Spleen (tissue), 11 donors: ENCODE measurements around the gene OR2V2. TPM values are rescaled to one million over a fixed set of nuclear protein-coding genes. Genes with fewer than 3 reads are reported as not detected.

ENCODE experiments used
- DNase-seq: peaks from one replicate; pipeline ENCODE4 v3.0.0-alpha.2; 2020
- H3K27ac ChIP-seq, 8 donors: fragments of 200-600 bp; sonication (generic) in 7 of 8; 1 replicate in 4 of 8; 2 replicates in 4 of 8; pipeline versions ENCODE4 v1.5.0 to v1.8.0; 2016 to 2021; ENCODE audit warnings: inconsistent platforms in 4 of 8, mild to moderate bottlenecking in 4 of 8, moderate library complexity in 1 of 8
- H3K27me3 ChIP-seq, 7 donors: fragments of 200-600 bp; sonication (generic) in 6 of 7; replicated peaks in 1 of 7; 1 replicate in 4 of 7; 2 replicates in 3 of 7; pipeline versions ENCODE4 v1.5.0 to v1.8.0; 2016 to 2021; ENCODE audit warnings: inconsistent platforms in 3 of 7, mild to moderate bottlenecking in 1 of 7
- H3K36me3 ChIP-seq, 6 donors: fragments of 200-600 bp; sonication (generic) in 5 of 6; 1 replicate in 4 of 6; 2 replicates in 2 of 6; pipeline versions ENCODE4 v1.5.0 to v1.8.0; 2016 to 2021; ENCODE audit warnings: inconsistent platforms in 2 of 6
- H3K4me1 ChIP-seq, 6 donors: fragments of 200-600 bp; sonication (generic) in 5 of 6; 1 replicate in 3 of 6; 2 replicates in 3 of 6; pipeline versions ENCODE4 v1.5.0 to v1.8.0; 2016 to 2021; ENCODE audit warnings: inconsistent platforms in 3 of 6
- H3K4me3 ChIP-seq, 8 donors: fragments of 200-600 bp; sonication (generic) in 7 of 8; 1 replicate in 4 of 8; 2 replicates in 4 of 8; pipeline versions ENCODE4 v1.5.0 to v1.8.0; 2016 to 2021; ENCODE audit warnings: inconsistent platforms in 4 of 8, mild to moderate bottlenecking in 4 of 8, moderate library complexity in 2 of 8
- H3K9me3 ChIP-seq, 8 donors: fragments of 200-600 bp; sonication (generic) in 7 of 8; 1 replicate in 4 of 8; 2 replicates in 4 of 8; pipeline versions ENCODE4 v1.5.0 to v1.8.0; 2016 to 2021; ENCODE audit warnings: inconsistent platforms in 4 of 8
- POLR2A ChIP-seq, 3 donors: fragments of 450-650 bp; IDR thresholded peaks; one replicate each; pipeline ENCODE4 v1.5.1; 2017; ENCODE audit warnings: antibody characterized with exemption in 3 of 3, mild to moderate bottlenecking in 1 of 3
- POLR2AphosphoS5 ChIP-seq, 3 donors: sonication (generic); formaldehyde crosslinking; IDR thresholded peaks; one replicate each; pipeline ENCODE4 v1.5.1; 2017; ENCODE audit warnings: antibody characterized with exemption in 3 of 3
- WGBS, 5 donors: extraction: QIAGEN DNeasy Blood & Tissue Kit in 3 of 5; methylation state at CpG; one replicate each; pipeline versions ENCODE4 v1.1.5 to v1.1.7; 2013 to 2018; 5-methylcytosine and 5-hydroxymethylcytosine counted together
- intact Hi-C: fragments of 100-400 bp; cut with DNase I; formaldehyde crosslinking; loops from one replicate; pipeline ENCODE4 v1.15.0; 2023; ENCODE audit warnings: low total_unique reads
- polyA plus RNA-seq, 3 donors: library from polyadenylated mRNA; stranded (reverse); fragments of 200-250 nt; gene quantifications; one replicate each; pipeline ENCODE4 v1.2.1, GENCODE V29; 2013
- total RNA-seq, 7 donors: library from RNA; depleted of rRNA in 3 of 7; stranded (reverse); fragments of >200 nt in 3 of 7; fragmentation: NEBNext Ultra II Directional in 4 of 7; extraction: Animal tissue kit (Norgen Biotek cat#: 25700) in 4 of 7; gene quantifications; one replicate each; pipeline versions ENCODE4 v1.1.0 to v1.2.1, GENCODE V29; 2016 to 2021
- TF ChIP-seq, protein P1 (sequence below), 11 experiments: fragments of 200-600 bp in 7 of 11; fragments of 450-650 bp in 4 of 11; sonication (generic) in 4 of 11; IDR thresholded peaks in 8 of 11; conservative IDR thresholded peaks in 3 of 11; 1 replicate in 7 of 11; 2 replicates in 4 of 11; pipeline versions ENCODE4 v1.4.0 to v1.8.0; 2016 to 2021; ENCODE audit warnings: antibody characterized with exemption in 11 of 11, inconsistent platforms in 4 of 11, mild to moderate bottlenecking in 1 of 11
- donor health status: healthy with polysubstance abuse.
- donor health status: DM: no; HTN: no; CAD: no; lungs with moderate emphysema.
- donor health status: DM: no; HTN: no; CAD: no.
- donor health status: Bipolar disorder and iron deficiency.
- donor health status: healthy.
- donor health status: DM: no; HTN: no; CAD: no.
- donor health status: DM: yes; HTN: yes; CAD: no.

The OR2V2 gene
- total and polyA plus RNA-seq, 10 donors = not detected

- peak; percentile 71 for DNase-seq
- intact Hi-C loops = loop anchor here (5.0 kb wide), 1 partner anchor 48 kb away; the partner anchor contains the start of gene RACK1
- Histone ChIP-seq H3K36me3 (no peaks in the 10 kb centered on the region), H3K27ac (no peak overlapping the region), H3K9me3 (no peaks in the 10 kb centered on the region), H3K27me3 (no peaks in the 10 kb centered on the region), H3K4me3 (no peak overlapping the region), H3K4me1 (peaks cover 3 to 41% (median 19%) of the 10 kb centered on the region in 6 donors)
- TF ChIP-seq POLR2A (IDR thresholded peaks at IDR 0.05) = no peak
- TF ChIP-seq, protein P1, sequence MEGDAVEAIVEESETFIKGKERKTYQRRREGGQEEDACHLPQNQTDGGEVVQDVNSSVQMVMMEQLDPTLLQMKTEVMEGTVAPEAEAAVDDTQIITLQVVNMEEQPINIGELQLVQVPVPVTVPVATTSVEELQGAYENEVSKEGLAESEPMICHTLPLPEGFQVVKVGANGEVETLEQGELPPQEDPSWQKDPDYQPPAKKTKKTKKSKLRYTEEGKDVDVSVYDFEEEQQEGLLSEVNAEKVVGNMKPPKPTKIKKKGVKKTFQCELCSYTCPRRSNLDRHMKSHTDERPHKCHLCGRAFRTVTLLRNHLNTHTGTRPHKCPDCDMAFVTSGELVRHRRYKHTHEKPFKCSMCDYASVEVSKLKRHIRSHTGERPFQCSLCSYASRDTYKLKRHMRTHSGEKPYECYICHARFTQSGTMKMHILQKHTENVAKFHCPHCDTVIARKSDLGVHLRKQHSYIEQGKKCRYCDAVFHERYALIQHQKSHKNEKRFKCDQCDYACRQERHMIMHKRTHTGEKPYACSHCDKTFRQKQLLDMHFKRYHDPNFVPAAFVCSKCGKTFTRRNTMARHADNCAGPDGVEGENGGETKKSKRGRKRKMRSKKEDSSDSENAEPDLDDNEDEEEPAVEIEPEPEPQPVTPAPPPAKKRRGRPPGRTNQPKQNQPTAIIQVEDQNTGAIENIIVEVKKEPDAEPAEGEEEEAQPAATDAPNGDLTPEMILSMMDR (IDR thresholded peaks at IDR 0.05 in 8 of 11, conservative IDR thresholded peaks at IDR 0.05 in 3 of 11) = no peak
- TF ChIP-seq POLR2AphosphoS5 (IDR thresholded peaks at IDR 0.05) = no peak
- 80 to 85% (median 82%) methylated on average over 21 of the region's 21 CpGs for WGBS, 5 donors
Measured at GRCh38 chr5:181194489-181195248, 47.3 kb downstream of the OR2V2 start.

DNA sequence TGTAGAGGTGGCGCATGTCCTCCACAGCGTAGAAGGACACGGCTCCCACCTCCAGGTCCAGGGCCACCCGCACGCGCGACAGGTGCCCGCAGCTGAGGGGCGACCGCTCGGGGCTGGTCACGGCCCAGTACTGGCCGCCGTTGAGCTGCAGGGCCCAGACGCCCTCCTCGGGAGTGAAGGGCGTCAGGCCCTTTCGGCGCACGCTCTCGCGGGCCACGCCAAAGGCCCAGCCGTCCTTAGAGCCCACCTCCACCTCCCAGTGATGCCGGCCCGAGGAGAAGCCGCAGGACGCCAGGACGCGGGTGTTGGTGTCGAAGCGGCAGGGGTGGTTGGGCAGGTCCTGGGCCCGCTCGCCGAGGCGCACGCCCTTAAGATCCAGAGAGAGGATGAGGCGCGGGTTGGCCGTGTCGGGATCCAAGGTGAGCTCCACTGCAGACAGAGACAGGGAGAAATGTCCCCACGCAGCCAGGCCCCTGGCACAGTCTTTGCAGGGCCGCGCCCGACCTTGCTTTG is 47.9 kb downstream of the OR2V2 start:
- 85 to 91% (median 88%) methylated on average over 19 to 45 of the region's 45 CpGs for WGBS, 5 donors
- intact Hi-C loops = no loop called here

GRCh38 chr5:181197326-181197951 is 50.1 kb downstream of the OR2V2 start:
- WGBS, 5 donors = 76 to 86% (median 80%) methylated on average over 8 of the region's 8 CpGs
- Histone ChIP-seq H3K27me3 (no peaks in the 10 kb centered on the region), H3K36me3 (no peaks in the 10 kb centered on the region), H3K27ac (no peak overlapping the region), H3K4me1 (peaks cover under 1 to 18% (median 7%) of the 10 kb centered on the region in 6 donors), H3K9me3 (no peaks in the 10 kb centered on the region), H3K4me3 (no peak overlapping the region)
- TF ChIP-seq, protein P1 (IDR thresholded peaks at IDR 0.05 in 8 of 11, conservative IDR thresholded peaks at IDR 0.05 in 3 of 11) = no peak
- TF ChIP-seq POLR2AphosphoS5 (IDR thresholded peaks at IDR 0.05) (no peak), POLR2A (IDR thresholded peaks at IDR 0.05) (no peak)
- DNase-seq = no peak
- intact Hi-C loops = no loop called here

More for the DNA sequence above, 47.9 kb downstream of the OR2V2 start:
- Histone ChIP-seq H3K27ac (no peak overlapping the region), H3K9me3 (no peaks in the 10 kb centered on the region), H3K4me3 (no peak overlapping the region), H3K4me1 (peaks cover 3 to 35% (median 16%) of the 10 kb centered on the region in 6 donors), H3K27me3 (no peaks in the 10 kb centered on the region), H3K36me3 (no peaks in the 10 kb centered on the region)
- TF ChIP-seq POLR2AphosphoS5 (IDR thresholded peaks at IDR 0.05) (no peak), POLR2A (IDR thresholded peaks at IDR 0.05) (no peak)
- TF ChIP-seq, protein P1 (IDR thresholded peaks at IDR 0.05 in 8 of 11, conservative IDR thresholded peaks at IDR 0.05 in 3 of 11) = no peak
- DNase-seq = peak; percentile 75
